Urothelium cell line (cell line): Measurements from ENCODE around the gene TRIM27.
"Not testable (repeated sequence)": the region's sequence is repeated elsewhere in the genome, so short reads cannot be mapped to it uniquely, and the experiment has no call there.

Source experiments
- DNase-seq: peaks from one replicate; pipeline ENCODE4 v3.0.0; 2011; ENCODE audit warnings: low spot score, mixed read lengths
- FAIRE-seq: peaks from 2 replicates; lab custom pipeline; 2011; peaks lifted over from hg19 to GRCh38; lab: Jason Lieb, UNC

The TRIM27 gene

GRCh38 chr6:28866205-28867085, 57.3 kb downstream of the TRIM27 start:
- DNase-seq, result peak; percentile 30
- FAIRE-seq, result not testable (repeated sequence)

- FAIRE-seq (no peak), DNase-seq (peak; percentile 63)
Observed at GRCh38 chr6:28865401-28866204, 58.2 kb downstream of the TRIM27 start.

DNA sequence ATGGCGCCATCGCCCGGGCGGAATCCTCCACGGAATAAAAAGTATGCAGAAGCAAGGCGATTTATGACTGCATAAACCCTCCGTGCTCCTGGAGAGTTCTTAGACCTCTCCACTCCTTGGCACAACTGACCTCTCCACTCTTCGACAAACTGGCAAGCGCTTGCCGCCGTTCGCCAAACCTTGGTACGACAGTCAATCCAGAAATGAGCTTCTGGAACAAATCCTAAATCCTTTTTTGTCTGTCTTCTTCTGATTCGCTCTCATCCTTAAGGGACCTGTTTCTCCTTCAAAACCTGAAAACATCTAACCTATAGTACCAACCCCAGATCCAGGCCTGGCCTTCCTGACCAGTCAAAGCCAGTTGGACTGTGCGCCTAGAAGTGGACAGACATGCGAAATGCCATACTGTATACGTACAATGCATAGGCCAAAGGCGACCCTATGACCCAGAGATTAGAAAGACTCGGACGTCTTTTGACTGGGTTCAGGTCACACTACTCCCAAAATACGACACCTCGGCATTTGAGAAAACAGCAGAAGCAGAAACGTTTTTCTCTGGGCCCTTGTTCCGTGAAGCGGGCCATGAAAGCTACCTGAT, 59.4 kb downstream of the TRIM27 start:
- no peak for FAIRE-seq
- no peak for DNase-seq

DNA sequence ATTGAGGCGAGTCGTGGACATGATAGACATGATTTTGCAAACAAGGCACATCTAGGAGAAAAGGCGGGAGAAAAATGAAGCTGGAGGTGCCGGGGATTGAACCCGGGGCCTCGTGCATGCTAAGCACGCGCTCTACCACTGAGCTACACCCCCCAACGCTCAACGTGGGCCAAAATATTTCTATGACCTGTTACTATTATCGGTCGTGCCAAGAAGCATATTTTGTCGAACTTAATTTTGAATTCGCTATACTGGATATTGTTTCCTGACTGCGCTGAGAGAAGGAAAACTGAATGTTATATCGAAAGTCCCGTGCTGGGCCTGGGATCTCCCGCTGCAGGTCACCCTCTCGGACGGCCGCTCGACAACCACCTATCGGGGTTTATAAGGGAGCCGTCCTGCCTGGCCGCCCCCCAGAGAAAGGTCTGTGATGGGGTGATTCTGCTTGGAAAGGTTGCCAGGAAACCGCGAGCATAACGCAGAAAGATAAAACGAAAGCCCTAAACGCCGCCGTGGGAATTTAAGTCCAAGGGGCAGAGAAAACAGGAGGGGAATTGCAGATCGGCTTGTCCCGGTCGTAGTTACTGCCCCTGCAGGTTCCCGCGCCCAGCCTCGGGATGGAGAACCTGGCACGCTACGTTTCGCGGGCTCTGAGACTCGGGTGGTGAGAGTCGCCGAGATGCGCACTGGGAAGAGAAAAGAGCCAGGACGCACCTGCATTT, 60.0 kb downstream of the TRIM27 start:
- FAIRE-seq, result no peak
- peak; percentile 54 for DNase-seq

DNA sequence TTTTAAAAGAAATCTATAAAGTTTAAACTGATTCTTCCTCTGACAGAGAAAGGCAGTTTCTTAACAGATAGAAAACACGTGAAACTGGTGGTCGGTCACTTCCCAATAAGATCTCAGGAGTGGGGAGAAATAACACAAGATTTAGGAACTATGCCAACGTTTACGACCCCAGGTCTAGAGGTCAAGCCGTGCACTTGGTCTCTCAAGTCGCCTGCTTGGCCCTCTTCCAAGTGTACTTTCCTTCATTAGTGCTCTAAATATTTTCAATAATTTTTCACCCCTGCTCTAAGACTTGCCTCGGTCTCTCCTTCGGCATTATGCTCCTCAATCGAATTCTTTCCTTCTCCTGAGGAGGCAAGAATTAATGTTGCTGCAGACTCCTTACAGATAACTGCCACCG, 61.7 kb downstream of the TRIM27 start:
- FAIRE-seq (no peak), DNase-seq (no peak)

DNA sequence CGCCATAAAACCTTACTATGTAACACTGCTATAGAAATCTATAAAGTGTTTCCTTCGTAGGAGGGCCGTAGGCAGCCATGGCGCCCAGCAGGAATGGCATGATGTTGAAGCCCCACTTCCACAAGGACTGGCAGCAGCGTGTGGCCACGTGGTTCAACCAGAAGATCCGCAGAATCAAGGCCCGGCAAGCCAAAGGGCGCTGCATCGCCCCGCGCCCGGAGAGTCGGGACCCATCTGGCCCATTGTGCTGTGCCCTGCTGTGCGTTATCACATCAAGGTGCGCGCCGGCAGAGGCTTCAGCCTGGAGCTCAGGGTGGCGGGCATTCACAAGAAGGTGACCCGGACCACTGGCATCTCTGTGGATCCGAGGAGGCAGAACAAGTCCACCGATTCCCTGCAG, 62.4 kb downstream of the TRIM27 start:
- FAIRE-seq (no peak), DNase-seq (no peak)

DNA sequence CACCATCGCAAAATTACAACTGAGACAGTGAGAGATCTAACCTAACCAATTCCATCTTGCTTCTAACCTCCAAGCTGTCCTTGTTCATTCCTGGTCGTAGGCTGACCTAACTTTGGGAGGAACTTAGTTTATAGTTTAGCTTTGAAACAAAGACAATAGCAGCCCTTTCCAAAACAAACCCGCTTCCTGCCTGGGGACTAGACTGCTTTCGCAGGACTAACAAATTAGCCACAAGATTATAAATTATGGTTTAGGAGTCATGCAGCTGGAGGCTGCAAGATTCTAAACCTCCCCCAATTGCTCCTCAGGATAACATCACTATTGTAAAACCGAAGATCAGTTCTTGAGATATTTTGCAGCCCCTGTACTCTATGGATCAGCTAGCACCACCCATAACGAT, 63.2 kb downstream of the TRIM27 start:
- FAIRE-seq (no peak), DNase-seq (no peak)

GRCh38 chr6:28858963-28859362, 64.8 kb downstream of the TRIM27 start:
- no peak for FAIRE-seq
- no peak for DNase-seq

DNA sequence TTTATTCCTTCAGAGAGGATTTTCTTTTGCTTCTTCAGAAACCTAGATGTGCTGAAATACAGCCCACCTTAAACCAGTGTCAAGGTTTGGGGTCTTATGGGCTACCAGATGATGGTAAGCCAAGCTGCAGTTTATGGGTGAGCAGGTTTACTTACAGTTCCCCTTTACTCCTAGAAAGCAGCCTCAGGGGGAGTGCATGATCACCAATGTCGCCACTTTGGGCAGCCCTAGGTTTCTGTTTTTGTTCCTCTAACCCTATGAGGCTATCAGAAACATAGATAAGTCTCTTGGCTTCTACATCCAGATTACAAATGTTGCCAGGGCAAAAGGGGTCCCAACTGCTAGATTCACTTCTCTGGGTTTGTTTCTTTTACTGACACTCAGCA, 67.2 kb downstream of the TRIM27 start:
- DNase-seq, result no peak
- FAIRE-seq, result no peak

GRCh38 chr6:28854405-28854804, 69.4 kb downstream of the TRIM27 start:
- FAIRE-seq, result not testable (repeated sequence)

More at GRCh38 chr6:28854405-28854804, 69.4 kb downstream of the TRIM27 start:
- not testable (repeated sequence) for DNase-seq
